ENCODE measurements around the gene ERFL.

Gene ERFL

GRCh38 chr19:41928221-41928683 is at the start of gene ERFL:
Gene ERFL, minus strand, starts transcription at chr19:41928449. Its CDS starts 15,530 bp downstream, at chr19:41912919.
- DNase-seq: no peak

DNA sequence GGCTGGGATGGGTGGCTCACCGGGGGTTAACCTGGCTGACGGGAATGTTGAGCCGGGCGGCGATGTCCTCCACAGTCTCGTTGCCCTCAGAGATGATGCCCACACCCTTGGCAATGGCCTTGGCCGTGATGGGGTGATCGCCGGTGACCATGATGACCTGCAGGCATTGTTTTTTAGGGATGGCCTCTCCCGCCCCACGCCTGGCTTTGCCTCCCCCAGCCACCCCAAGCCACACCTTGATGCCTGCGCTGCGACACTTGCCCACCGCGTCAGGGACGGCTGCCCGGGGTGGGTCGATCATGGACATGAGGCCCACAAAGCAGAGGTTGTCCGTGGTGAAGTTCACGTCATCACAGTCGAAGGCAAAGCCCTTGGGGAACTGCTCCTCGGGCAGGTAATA is 49.7 kb upstream of the ERFL start:
- DNase-seq: no peak

GRCh38 chr19:41974652-41975051 is 46.4 kb upstream of the ERFL start:
- no peak for DNase-seq

DNA sequence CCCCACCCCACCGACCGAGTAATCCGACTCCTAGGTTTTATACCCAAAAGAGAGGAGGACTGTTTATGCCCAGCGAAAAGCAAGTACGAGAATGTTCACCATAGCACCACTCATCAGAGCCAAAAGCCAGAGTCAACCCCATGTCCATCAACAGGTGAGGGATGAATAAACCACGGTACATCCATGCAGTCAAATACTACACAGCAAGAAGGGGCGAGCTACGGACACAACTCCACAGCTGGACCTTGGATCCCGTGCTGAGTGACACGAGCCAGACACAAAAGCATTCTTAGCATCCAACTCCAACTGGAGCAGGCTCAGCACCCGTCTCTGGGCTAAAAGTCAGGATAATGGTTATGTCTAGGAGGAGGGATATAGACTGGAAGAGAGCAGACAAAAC is 43.1 kb upstream of the ERFL start:
- no peak for DNase-seq

DNA sequence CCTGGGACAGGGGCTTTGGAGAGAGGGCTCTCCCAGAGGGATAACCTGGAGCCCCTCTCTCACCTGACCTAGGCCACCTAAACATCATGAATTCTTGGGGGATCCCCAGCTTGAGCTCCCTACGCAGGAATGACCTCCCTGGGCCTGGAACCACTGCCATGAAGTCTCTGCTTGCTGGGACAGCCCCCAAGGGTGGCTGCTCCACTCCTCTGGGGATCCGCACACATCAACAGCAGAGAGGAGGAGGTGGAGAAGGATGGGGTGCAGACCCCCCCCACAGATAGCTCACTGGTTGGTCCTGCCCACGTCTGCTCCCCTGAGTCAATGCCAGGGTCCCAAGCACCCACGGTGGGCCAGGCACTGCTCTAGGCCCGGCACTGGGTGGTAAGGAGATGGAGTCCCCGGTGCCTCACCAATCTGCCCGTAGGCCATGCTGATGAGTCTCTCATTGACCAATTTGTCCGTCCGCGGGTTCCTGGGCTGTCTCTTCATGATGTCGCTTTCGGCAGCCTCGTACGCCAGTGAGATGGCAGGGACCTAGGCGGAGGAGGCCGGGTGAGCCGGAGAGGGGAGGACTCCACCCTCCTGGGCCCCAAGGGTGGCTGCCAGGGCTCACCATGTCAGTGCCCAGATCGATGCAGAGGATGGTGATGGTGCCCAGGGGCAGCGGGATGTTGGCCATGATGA is 41.7 kb upstream of the ERFL start:
- DNase-seq: no peak

DNA sequence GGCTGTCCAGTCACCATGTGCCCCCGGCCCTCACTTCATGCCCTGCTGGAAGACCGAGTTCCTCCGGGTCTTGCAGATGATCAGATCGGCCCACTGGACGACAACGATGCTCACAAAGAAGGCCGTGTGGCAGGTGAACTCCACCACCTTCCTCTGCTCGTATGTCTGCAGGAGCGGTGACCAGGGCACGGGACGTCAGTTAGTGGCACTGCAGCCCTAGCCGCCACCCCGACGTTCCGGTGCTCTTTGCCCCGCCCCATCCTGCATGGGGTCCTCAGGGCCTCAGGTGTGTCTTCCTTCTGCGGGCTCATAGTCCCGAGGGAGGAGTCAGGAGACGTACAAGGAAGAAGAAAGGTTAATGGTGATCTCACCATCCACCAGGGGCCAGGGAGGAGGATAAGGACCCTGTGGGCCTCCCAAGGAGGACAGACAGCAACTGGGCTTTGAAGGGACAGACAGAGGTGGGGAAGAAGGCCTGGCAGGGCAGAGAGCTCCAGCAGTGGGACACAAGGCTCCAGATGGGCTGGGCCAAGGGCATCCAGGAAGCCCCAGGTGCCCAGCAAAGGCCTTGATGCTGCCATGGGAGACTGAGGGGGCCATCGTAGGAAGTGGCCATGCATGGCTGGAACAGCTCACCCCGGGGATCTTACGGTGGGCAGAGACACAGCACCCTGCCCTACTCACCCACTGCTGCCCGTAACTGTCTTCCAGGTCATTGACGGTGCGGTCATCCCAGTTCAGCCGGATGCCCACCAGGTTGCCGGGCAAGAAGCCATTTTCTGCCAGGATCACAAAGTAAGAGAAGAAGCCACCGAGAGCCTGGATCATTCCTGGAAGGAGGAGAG is 40.7 kb upstream of the ERFL start:
- DNase-seq: no peak

GRCh38 chr19:41967054-41967783 is 39.0 kb upstream of the ERFL start:
- no peak for DNase-seq

GRCh38 chr19:41965106-41965505 is 36.9 kb upstream of the ERFL start:
- DNase-seq: no peak

DNA sequence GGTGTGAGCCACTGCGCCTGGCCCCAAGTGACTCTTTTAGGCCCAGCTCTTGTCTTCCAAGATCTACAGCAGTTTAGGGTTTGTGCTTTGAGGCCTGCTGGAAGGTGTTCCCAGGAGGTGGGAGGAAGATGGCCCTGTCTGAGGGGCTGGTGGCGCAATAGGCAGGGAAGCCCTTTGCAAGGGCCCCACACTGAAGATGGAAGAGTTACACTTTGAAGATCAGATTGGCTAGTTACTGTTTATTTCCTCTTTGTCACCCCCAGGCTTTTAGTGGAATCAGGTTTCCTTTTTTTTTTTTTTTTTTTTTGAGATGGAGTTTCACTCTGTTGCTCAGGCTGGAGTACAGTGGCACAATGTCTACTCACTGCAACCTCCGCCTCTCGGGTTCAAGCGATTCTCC is 32.7 kb upstream of the ERFL start:
- DNase-seq: no peak

DNA sequence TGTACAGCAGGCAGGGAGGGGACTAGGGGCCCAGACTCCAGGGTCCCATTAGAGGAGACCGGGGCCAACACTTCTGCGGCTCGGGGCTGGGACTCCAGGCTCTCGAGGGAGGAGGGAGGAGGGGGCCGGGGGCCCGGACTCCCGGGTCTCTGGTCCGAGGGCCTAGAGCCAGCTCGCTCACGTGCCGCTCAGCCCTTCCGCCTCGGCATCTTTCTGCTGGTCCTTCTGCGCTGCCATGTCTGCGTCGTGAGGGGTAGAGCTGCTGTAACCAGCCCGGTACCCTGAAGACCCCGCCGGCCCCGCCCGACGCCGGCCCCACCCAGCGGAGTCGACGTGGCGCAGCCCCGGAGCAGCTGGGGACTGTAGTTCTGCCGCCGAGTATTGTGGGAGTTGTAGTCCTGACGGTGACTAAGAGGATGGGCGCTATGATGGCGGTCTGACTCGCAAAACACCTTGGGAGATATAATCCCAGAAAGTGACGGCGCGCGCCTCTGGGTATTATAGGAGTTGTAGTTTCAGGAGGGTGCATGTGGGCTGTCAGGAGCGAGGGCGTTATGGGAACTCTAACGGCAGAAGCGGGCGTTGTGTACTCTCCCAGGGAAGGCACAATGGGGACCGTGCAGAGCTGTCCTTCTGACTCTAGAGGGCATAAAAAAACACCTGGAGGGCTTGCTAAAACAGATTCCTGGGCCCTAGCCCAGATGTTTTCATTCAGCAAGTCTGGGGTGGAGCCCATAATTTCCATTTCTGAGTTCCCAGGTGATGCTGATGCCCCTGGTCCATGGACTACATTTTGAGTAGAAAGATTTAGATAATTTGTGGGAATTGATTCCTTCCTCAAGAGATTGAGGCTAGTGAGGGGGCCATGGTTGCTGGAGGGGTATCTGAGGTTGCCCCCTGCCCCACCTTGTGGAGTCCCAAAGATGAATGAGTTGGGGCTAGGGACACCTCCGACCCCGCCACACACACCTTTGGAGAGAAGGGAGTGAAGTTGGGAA is 31.1 kb upstream of the ERFL start, which contains the start of gene RABAC1:
Gene RABAC1, minus strand, starts transcription at position 266 of the 998 bp plus-strand sequence. Its CDS starts 29 bp downstream, at position 237.
- DNase-seq: peak; percentile 86 to 89

DNA sequence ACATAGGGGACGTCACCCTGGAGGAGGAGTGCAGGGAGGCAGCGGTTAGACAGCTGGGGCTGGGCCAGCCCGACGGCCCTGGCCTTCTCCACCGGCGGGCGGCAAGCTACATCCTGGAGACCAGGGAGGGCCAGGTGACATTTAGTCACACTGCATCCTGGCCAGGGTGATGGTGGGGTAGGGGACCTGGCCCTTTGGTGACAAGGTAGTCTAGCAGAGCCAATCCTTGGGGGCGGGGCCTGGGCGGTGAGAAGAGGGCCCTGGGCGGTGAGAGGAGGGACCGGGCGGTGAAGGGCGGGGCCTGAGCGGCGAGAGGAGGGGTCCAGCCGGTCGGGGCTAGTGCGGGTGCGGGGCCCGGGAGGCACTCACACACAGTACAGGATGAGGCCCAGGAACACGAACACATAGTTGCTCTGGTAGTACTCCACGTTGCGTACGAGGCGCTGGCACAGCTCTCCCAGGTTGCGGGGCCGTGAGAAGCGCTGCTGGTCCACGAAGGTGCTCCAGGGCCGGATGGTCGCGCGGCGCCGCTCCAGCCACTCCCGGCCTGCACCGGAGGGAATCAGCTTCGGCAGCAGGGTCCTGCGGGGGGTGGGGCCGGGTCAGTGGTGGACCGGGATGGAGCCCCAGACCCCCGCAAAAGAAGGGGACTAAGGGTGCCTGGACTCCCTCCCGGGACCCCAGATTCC is 30.3 kb upstream of the ERFL start:
- peak in 1 of 2 donors; percentile 11 for DNase-seq

DNA sequence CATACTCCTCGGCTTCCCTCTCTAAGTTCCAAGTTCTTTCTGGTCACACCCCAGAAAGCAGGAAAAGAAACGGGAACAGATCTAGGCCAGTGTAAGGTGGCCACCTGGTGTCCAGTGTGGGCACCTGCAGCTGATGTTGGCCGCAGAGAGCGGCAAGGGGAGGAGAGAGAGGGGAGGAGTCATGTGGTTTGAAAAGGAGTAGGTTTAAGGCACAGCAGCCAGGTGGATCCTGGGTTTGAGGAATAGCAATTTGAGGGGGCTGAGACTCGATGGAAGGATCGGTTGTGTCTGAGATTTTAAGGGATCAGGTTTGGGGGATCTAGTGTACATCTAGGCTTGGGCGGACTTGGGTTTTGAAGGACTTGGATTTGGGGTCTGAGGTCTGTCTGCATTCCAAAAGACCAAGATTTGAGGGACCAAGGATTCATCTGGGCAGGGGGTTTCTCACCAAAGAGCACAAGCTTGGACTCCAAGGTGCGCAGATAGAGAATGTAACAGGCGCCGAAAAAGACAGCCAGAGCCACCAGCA is 29.7 kb upstream of the ERFL start:
- peak; percentile 23 to 27 for DNase-seq

DNA sequence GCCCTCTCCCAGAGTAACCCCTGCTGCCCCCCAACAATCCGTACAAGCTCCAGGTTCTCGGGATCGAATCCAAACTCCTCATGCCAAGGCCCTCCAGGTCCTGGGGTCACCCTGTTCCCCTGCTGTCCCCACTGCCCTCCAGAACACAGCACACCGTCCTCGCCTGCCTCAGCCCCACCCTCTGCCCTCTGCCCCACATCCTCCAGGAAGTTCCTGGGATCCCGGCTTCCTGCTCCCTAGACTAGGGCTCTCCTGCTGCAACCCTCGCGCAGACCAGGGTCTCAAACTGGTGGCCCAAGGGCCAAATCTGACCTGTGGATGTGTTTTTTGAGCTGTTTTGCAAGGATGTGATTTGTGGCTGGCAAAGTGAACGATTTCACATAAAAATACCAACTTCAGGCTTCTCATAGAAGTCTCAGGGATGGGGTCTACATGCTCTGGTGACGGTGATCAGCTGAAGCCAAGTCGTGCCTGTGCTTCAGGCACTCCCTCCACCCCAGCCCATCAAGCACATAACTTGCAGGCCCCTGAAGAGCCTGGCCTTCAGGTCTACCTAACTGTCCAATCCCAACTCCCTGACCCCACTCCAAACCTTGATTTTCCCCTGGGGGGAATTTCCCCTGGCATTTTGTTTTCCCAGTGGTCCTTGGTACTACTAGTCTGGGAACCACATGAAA is 29.1 kb upstream of the ERFL start:
- DNase-seq: no peak

GRCh38 chr19:41956621-41957020 is 28.4 kb upstream of the ERFL start:
- no peak for DNase-seq

GRCh38 chr19:41955521-41955920 is 27.3 kb upstream of the ERFL start:
- no peak for DNase-seq

DNA sequence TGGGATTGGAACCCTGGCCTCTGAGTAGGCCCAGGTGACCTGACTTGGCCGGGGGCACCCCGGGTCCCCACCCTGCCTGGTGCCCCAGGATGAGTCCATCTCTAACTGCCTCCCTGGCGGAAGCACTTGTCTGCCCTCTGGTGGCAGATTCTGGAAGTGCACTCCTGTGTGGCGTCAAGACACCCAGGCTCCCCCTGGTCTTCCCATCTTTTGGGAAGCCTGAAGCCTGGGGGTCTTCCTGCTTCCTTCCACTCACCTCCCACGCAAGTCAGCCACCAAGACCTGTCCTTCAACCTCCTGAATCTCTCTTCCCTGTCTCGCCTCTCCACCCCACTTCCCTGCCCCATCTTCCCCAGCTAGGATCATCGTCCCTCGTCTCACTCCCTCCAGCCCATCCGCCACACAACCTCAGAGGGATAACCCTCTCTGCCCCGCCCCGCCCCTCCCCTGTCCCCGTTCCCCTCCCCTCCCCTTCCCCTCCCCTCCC is 23.5 kb upstream of the ERFL start:
- DNase-seq: peak; percentile 0 to 69

GRCh38 chr19:41947091-41947490 is 18.8 kb upstream of the ERFL start:
- DNase-seq: no peak

DNA sequence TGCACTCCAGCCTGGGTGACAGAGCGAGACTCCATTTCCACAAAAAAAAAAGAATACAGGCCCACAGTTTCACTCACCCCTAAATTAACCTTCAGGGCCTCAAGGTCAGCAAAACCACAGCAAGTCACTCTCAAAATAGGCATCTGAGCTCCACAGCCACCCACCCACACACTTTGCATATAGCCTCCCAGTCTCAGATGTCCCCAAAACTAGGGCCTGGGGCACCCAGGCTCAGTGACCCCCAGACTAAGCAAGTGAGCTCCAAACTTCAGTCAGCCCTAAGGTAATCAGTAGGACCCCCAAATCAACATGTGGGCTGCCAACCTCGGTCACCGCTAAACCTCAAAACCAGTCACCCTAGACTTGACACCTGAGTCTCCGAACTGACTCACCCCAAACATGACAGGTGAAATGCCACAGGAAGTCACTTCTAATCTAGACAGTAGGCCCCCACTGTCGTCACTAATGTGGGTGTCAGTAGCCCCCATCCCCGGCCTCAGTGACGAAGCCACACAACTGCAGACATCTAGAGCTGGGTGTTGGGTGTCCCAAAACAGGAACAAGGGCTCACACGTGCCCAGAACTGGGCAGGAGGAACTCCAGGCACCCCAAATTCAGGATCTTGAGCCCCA is 17.0 kb upstream of the ERFL start:
- no peak for DNase-seq

DNA sequence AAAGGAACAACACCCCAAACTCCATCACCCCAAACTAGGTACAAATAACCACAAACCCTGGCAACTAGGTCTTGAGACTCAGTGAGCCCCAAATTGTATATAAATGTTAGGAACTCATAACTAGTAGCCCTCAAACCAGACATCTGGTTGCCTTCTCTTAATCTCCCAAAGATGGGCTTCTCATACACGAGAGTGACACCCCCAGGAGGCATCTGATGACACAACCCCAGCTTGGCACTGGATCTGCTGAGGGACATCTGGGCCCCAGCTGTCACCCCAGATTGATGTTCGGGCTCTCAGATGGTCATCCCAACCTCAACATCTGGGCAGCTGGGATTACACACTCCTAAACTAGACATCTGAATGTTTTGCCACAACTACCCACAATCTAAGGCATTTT is 16.1 kb upstream of the ERFL start:
- DNase-seq: no peak

Data from hippocampal formation (tissue), 2 donors.